IMR-90 (cell line): ENCODE measurements around the gene TMEM60. TPM values are rescaled to one million over a fixed set of nuclear protein-coding genes. Genes with fewer than 3 reads are reported as not detected.

Experiments used
- ATAC-seq: fragments of 200-7000 bp; cut with Tn5 transposase; 2 replicates; pipeline ENCODE4 v1.9.1; 2020; ENCODE audit warnings: low read depth, mild to moderate bottlenecking, moderate library complexity
- BruUV-seq: library from RNA; stranded (reverse); fragments of 400-500 nt; replicated peaks from 2 replicates; lab custom pipeline; 2021; lab: Mats Ljungman, UMichigan
- CTCF ChIA-PET: fragments of 300-600 bp; formaldehyde crosslinking; extraction: SDS; loops from one replicate; lab custom pipeline; 2021; ENCODE audit warnings: antibody characterized with exemption; lab: Yijun Ruan, JAX
- POLR2A ChIA-PET: fragments of 300-600 bp; sonication (Branson Sonifier 250); formaldehyde crosslinking; loops from one replicate; lab custom pipeline; 2022; ENCODE audit warnings: antibody characterized with exemption; ENCODE audit not compliant: unreplicated experiment; lab: Charles Lee
- DNase-seq: peaks from one replicate; pipeline ENCODE4 v3.0.0; 2013
- H2AFZ ChIP-seq: replicated peaks from 2 replicates; pipeline ENCODE3; 2013; ENCODE audit warnings: low read length, mild to moderate bottlenecking; ENCODE audit not compliant: poor library complexity
- H2AK5ac ChIP-seq: 2 replicates; pipeline ENCODE4 v1.6.1; 2013; ENCODE audit warnings: low read depth, low read length, inconsistent platforms
- H2AK9ac ChIP-seq: replicated peaks from 2 replicates; pipeline ENCODE3; 2013; ENCODE audit warnings: mild to moderate bottlenecking, low read depth, low read length, moderate library complexity; ENCODE audit not compliant: poor library complexity
- H2BK120ac ChIP-seq: 2 replicates; pipeline ENCODE4 v1.6.1; 2013; ENCODE audit warnings: low read depth, low read length, inconsistent platforms
- H2BK15ac ChIP-seq: 3 replicates; pipeline ENCODE4 v1.6.1; 2013; ENCODE audit warnings: low read depth, low read length, inconsistent platforms
- H2BK20ac ChIP-seq: 2 replicates; pipeline ENCODE4 v1.6.1; 2013; ENCODE audit warnings: low read depth, mild to moderate bottlenecking, inconsistent platforms, low read length, moderate library complexity
- H2BK5ac ChIP-seq: 2 replicates; pipeline ENCODE4 v1.6.1; 2013; ENCODE audit warnings: mild to moderate bottlenecking, low read depth, low read length, inconsistent platforms; ENCODE audit not compliant: poor library complexity, severe bottlenecking
- H3K14ac ChIP-seq: replicated peaks from 2 replicates; pipeline ENCODE4 v1.6.1; 2013; ENCODE audit warnings: low read depth, low read length, inconsistent platforms
- H3K18ac ChIP-seq: 2 replicates; pipeline ENCODE4 v1.6.1; 2013; ENCODE audit warnings: low read depth, low read length, control low read depth
- H3K23ac ChIP-seq: 2 replicates; pipeline ENCODE4 v1.6.1; 2013; ENCODE audit warnings: low read depth, low read length, inconsistent platforms
- H3K27ac ChIP-seq: 2 replicates; pipeline ENCODE4 v1.5.1; 2013; ENCODE audit warnings: mild to moderate bottlenecking, control low read depth, low read length; ENCODE audit not compliant: insufficient read depth
- H3K27me3 ChIP-seq: 2 replicates; pipeline ENCODE4 v1.6.1; 2013; ENCODE audit warnings: low read length; ENCODE audit not compliant: control insufficient read depth, insufficient read depth
- H3K36me3 ChIP-seq: 2 replicates; pipeline ENCODE4 v1.6.1; 2013; ENCODE audit warnings: low read length, mixed read lengths; ENCODE audit not compliant: control insufficient read depth, insufficient read depth
- H3K4ac ChIP-seq: 2 replicates; pipeline ENCODE4 v1.6.1; 2013; ENCODE audit warnings: low read depth, low read length, inconsistent platforms
- H3K4me1 ChIP-seq: 2 replicates; pipeline ENCODE4 v1.6.1; 2013; ENCODE audit warnings: low read length, mixed read lengths; ENCODE audit not compliant: control insufficient read depth, insufficient read depth
- H3K4me2 ChIP-seq: 2 replicates; pipeline ENCODE4 v1.6.1; 2013; ENCODE audit warnings: low read depth, mild to moderate bottlenecking, control low read depth, low read length, moderate library complexity
- H3K4me3 ChIP-seq: 2 replicates; pipeline ENCODE4 v1.5.1; 2013; ENCODE audit warnings: low read depth, mild to moderate bottlenecking, control low read depth, low read length, moderate library complexity; ENCODE audit not compliant: insufficient read depth
- H3K56ac ChIP-seq: 2 replicates; pipeline ENCODE4 v1.6.1; 2013; ENCODE audit warnings: low read length, inconsistent platforms; ENCODE audit not compliant: insufficient read depth; ENCODE audit errors: extremely low read depth
- H3K79me1 ChIP-seq, 2 experiments: 2 replicates each; pipeline ENCODE4 v1.6.1; 2013; ENCODE audit warnings: low read length in 2 of 2, inconsistent platforms in 1 of 2, low read depth in 1 of 2
- H3K9ac ChIP-seq: 2 replicates; pipeline ENCODE4 v1.6.1; 2013; ENCODE audit warnings: low read depth, low read length, control low read depth
- H3K9me1 ChIP-seq: 2 replicates; pipeline ENCODE4 v1.6.1; 2013; ENCODE audit warnings: low read length, inconsistent platforms; ENCODE audit not compliant: insufficient read depth
- H3K9me3 ChIP-seq: 2 replicates; pipeline ENCODE4 v1.6.1; 2013; ENCODE audit warnings: low read length; ENCODE audit not compliant: control insufficient read depth, insufficient read depth
- H4K20me1 ChIP-seq: 2 replicates; pipeline ENCODE4 v1.6.1; 2013; ENCODE audit warnings: low read length, inconsistent platforms; ENCODE audit not compliant: insufficient read depth
- H4K5ac ChIP-seq: 2 replicates; pipeline ENCODE4 v1.6.1; 2013; ENCODE audit warnings: mild to moderate bottlenecking, low read depth, low read length, control low read depth
- H4K8ac ChIP-seq, 2 experiments: 2 replicates each; pipeline ENCODE4 v1.6.1; 2013; ENCODE audit warnings: low read depth in 2 of 2, low read length in 2 of 2, control low read depth in 1 of 2, inconsistent platforms in 1 of 2
- H4K91ac ChIP-seq: 2 replicates; pipeline ENCODE4 v1.6.1; 2013; ENCODE audit warnings: low read depth, low read length, inconsistent platforms; ENCODE audit not compliant: insufficient read depth
- CEBPB ChIP-seq: IDR thresholded peaks from 2 replicates; pipeline ENCODE4 v1.6.1; 2012; ENCODE audit warnings: low read depth, low read length, improper control_type of control experiment
- NFE2L2 ChIP-seq: fragments of 150-350 bp; IDR thresholded peaks from 2 replicates; pipeline ENCODE4 v1.6.1; 2016; ENCODE audit warnings: low read depth, mild to moderate bottlenecking, low read length
- WGBS, 2 experiments: methylation state at CpG; one replicate each; pipeline versions ENCODE4 v1.1.5 to v1.1.7; 2013; ENCODE audit warnings: missing lambda C conversion rate in 2 of 2; ENCODE audit not compliant: insufficient read length in 1 of 2; ENCODE audit errors: extremely low coverage in 2 of 2; 5-methylcytosine and 5-hydroxymethylcytosine counted together
- dilution Hi-C: fragments of 300-500 bp; cut with HindIII; formaldehyde crosslinking; loops from one replicate; pipeline ENCODE4 v1.14.3; 2018; ENCODE audit warnings: low sequenced_read_pairs; ENCODE audit not compliant: unreplicated experiment
- in situ Hi-C: fragments of 300-500 bp; cut with MboI; formaldehyde crosslinking; loops from 3 replicates; pipeline ENCODE4 v1.14.3; 2019; ENCODE audit warnings: low sequenced_read_pairs, inconsistent platforms, mixed read lengths
- intact Hi-C: fragments of 100-400 bp; cut with micrococcal nuclease; formaldehyde crosslinking; loops from 2 replicates; pipeline ENCODE4 v1.10.0; 2022
- polyA plus RNA-seq, 3 experiments: library from polyadenylated mRNA; depleted of rRNA; stranded (reverse); fragments of >200 nt; gene quantifications; 2 replicates each; pipeline ENCODE4 v1.2.3, GENCODE V29; 2012; ENCODE audit warnings: low replicate concordance in 1 of 3
- total RNA-seq: library from RNA; depleted of rRNA; stranded (reverse); fragments of >200 nt; gene quantifications from 2 replicates; pipeline ENCODE4 v1.2.3, GENCODE V29; 2012

TMEM60 gene
- total and polyA plus RNA-seq, 2 of the 4 experiments (the other 2 are of a cell fraction): 9.9 to 17.2 TPM

DNA sequence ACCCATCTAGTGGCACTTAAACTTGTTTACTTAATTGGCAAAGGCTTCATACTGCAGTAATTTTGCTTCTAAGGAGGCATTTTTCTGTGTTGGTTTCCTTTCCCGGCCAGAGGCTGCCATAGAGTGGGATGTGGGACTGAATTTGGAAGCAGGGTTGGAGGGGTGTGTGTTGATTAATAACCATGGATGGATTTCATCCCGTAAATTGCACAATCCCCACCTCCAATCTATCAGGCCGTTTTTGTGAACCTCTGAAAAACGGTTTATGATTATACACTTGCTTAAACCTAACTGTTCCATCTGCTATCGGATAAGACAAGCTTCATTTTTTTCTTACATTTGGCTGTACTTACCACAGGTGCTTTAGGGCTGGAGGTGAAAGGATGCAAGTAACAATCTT is 1.3 kb downstream of the TMEM60 start:
- no CpG with 5 or more reads among the region's 5 CpGs for WGBS, 2 experiments
- Histone ChIP-seq H2BK20ac (no peak overlapping the region), H3K9me3 (no peaks in the 10 kb centered on the region), H4K5ac (peak overlapping the region; percentile 17; the same call in 1 of the 2 replicates), H2AK5ac (no peak overlapping the region), H4K8ac (peak overlapping the region in 1 of 2 experiments; percentile 82; a peak in 2 of 4 replicates), H3K23ac (peak overlapping the region; percentile 82; the same call in 1 of the 2 replicates), H2BK120ac (no peak overlapping the region), H2BK15ac (no peak overlapping the region), H3K4me3 (peak overlapping the region; percentile 81), H3K4me1 (peaks cover 6% of the 10 kb centered on the region; the same call in 1 of the 2 replicates), H4K91ac (no peak overlapping the region), H3K27me3 (no peaks in the 10 kb centered on the region), H3K4me2 (peak overlapping the region; percentile 88), H3K18ac (no peak overlapping the region), H2BK5ac (no peak overlapping the region), H3K9me1 (no peaks in the 10 kb centered on the region), H4K20me1 (no peaks in the 10 kb centered on the region), H3K9ac (peak overlapping the region; percentile 71; the same call in 1 of the 2 replicates), H3K14ac (peak overlapping the region; percentile 88), H3K36me3 (no peaks in the 10 kb centered on the region), H3K79me1 (peaks cover 15 to 71% of the 10 kb centered on the region in 2 experiments), H3K56ac (no peak overlapping the region; the same call in 1 of the 2 replicates), H2AK9ac (no peak overlapping the region), H2AFZ (no peak overlapping the region), H3K4ac (peak overlapping the region; percentile 2; the same call in 1 of the 2 replicates), H3K27ac (no peak overlapping the region)
- no peak for ATAC-seq
- ChIA-PET POLR2A (no interaction called here), CTCF (no interaction called here)
- no TSS peak for BruUV-seq
- DNase-seq: no peak
- intact Hi-C loops: loop anchor here (10.0 kb wide), 1 partner anchor 108 kb away; no protein-coding TSS in a partner anchor
- dilution Hi-C loops: no loop called here
- peak; percentile 65 for TF ChIP-seq CEBPB
- no peak for TF ChIP-seq NFE2L2
- in situ Hi-C loops: no loop called here
